K562 (cell line): ENCODE measurements around the gene TOMM40L. TPM values are rescaled to one million over a fixed set of nuclear protein-coding genes. Genes with fewer than 3 reads are reported as not detected.

ENCODE experiments used
- CREB3L1 ChIP-seq: fragments of 450-650 bp; IDR thresholded peaks from 2 replicates; pipeline ENCODE4 v1.6.1; 2014; ENCODE audit warnings: low read depth, mild to moderate bottlenecking, moderate library complexity, borderline replicate concordance
- DIDO1 ChIP-seq: fragments of 450-650 bp; IDR thresholded peaks from 2 replicates; pipeline ENCODE4 v1.6.1; 2016; ENCODE audit warnings: low read depth, missing biosample characterization, missing genetic modification characterization
- DPF2 ChIP-seq: fragments of 450-650 bp; IDR thresholded peaks from 2 replicates; pipeline ENCODE4 v1.6.1; 2016
- ETV1 ChIP-seq: fragments of 450-650 bp; conservative IDR thresholded peaks from 2 replicates; pipeline ENCODE4 v1.6.1; 2016; ENCODE audit warnings: missing genetic modification characterization, control low read depth, low read depth, missing compliant biosample characterization
- FOXK2 ChIP-seq, 2 experiments: fragments of 450-650 bp; IDR thresholded peaks in 1 of 2; conservative IDR thresholded peaks in 1 of 2; 2 replicates each; pipeline ENCODE4 v1.6.1; 2016; ENCODE audit warnings: low read depth in 2 of 2, mild to moderate bottlenecking in 1 of 2
- KDM5B ChIP-seq: fragments of 200-600 bp; sonication (generic); IDR thresholded peaks from 2 replicates; pipeline ENCODE4 v1.6.1; 2012; ENCODE audit warnings: low read depth, mild to moderate bottlenecking, moderate library complexity, low read length, control low read depth, inconsistent platforms; ENCODE audit not compliant: insufficient replicate concordance
- L3MBTL2 ChIP-seq: fragments of 450-650 bp; IDR thresholded peaks from 2 replicates; pipeline ENCODE4 v1.6.1; 2016; ENCODE audit warnings: mild to moderate bottlenecking, moderate library complexity
- LCOR ChIP-seq: sonication (generic); formaldehyde crosslinking; IDR thresholded peaks from 2 replicates; pipeline ENCODE4 v1.8.0; 2022; ENCODE audit warnings: mild to moderate bottlenecking, missing genetic modification reagents
- MTA1 ChIP-seq: fragments of 450-650 bp; IDR thresholded peaks from 2 replicates; pipeline ENCODE4 v1.6.1; 2017; ENCODE audit warnings: borderline replicate concordance
- NBN ChIP-seq: fragments of 450-650 bp; IDR thresholded peaks from 2 replicates; pipeline ENCODE4 v1.6.1; 2016; ENCODE audit warnings: low read depth, mild to moderate bottlenecking
- NCOA2 ChIP-seq, 2 experiments: fragments of 450-650 bp; IDR thresholded peaks; 2 replicates each; pipeline ENCODE4 v1.6.1; 2018; ENCODE audit warnings: mild to moderate bottlenecking in 2 of 2, moderate library complexity in 1 of 2; ENCODE audit not compliant: partially characterized antibody in 2 of 2
- PHF21A ChIP-seq: fragments of 450-650 bp; IDR thresholded peaks from 2 replicates; pipeline ENCODE4 v1.6.1; 2017; ENCODE audit warnings: low read depth, borderline replicate concordance
- PTRF ChIP-seq: fragments of 450-650 bp; IDR thresholded peaks from 2 replicates; pipeline ENCODE4 v1.6.1; 2016; ENCODE audit warnings: mild to moderate bottlenecking, missing genetic modification characterization, missing compliant biosample characterization
- RB1 ChIP-seq: fragments of 450-650 bp; IDR thresholded peaks from 2 replicates; pipeline ENCODE4 v1.6.1; 2017; ENCODE audit warnings: low read depth, mild to moderate bottlenecking
- RBM25 ChIP-seq: fragments of 200-400 bp; formaldehyde crosslinking; IDR thresholded peaks from 2 replicates; pipeline ENCODE4 v1.6.1; 2018; ENCODE audit warnings: low read length, low read depth, moderate library complexity; ENCODE audit not compliant: severe bottlenecking
- SMARCA4 ChIP-seq: fragments of 450-650 bp; IDR thresholded peaks from 2 replicates; pipeline ENCODE4 v1.6.1; 2016
- SNIP1 ChIP-seq: fragments of 450-650 bp; IDR thresholded peaks from 2 replicates; pipeline ENCODE4 v1.7.1; 2017; ENCODE audit warnings: low read depth, mild to moderate bottlenecking
- SRSF7 ChIP-seq: fragments of 200-400 bp; formaldehyde crosslinking; optimal IDR thresholded peaks from 2 replicates; pipeline ENCODE3; 2017; ENCODE audit warnings: mild to moderate bottlenecking, low read depth, low read length
- STAT6 ChIP-seq: sonication (generic); formaldehyde crosslinking; IDR thresholded peaks from 2 replicates; pipeline ENCODE4 v1.8.1; 2023; ENCODE audit warnings: mild to moderate bottlenecking, missing genetic modification reagents
- THRAP3 ChIP-seq: fragments of 450-650 bp; IDR thresholded peaks from 2 replicates; pipeline ENCODE4 v1.6.1; 2016; ENCODE audit warnings: mild to moderate bottlenecking, inconsistent platforms, borderline replicate concordance
- U2AF2 ChIP-seq: fragments of 200-400 bp; formaldehyde crosslinking; optimal IDR thresholded peaks from 2 replicates; pipeline ENCODE3; 2017; ENCODE audit warnings: low read depth, mild to moderate bottlenecking, low read length
- ZFP91 ChIP-seq: sonication (generic); formaldehyde crosslinking; IDR thresholded peaks from 2 replicates; pipeline ENCODE4 v1.8.0; 2022; ENCODE audit warnings: mild to moderate bottlenecking, missing genetic modification reagents
- ZNF12 ChIP-seq: sonication (generic); formaldehyde crosslinking; IDR thresholded peaks from 2 replicates; pipeline ENCODE4 v1.4.0; 2020; ENCODE audit warnings: mild to moderate bottlenecking, missing genetic modification reagents
- ZNF24 ChIP-seq: fragments of 450-650 bp; IDR thresholded peaks from 2 replicates; pipeline ENCODE4 v1.6.1; 2016
- ZNF263 ChIP-seq: sonication (generic); formaldehyde crosslinking; IDR thresholded peaks from 2 replicates; pipeline ENCODE4 v1.8.0; 2022; ENCODE audit warnings: mild to moderate bottlenecking, missing genetic modification reagents, borderline replicate concordance
- polyA plus RNA-seq, 8 experiments: library from polyadenylated mRNA; depleted of rRNA in 4 of 8; stranded (reverse) in 5 of 8; unstranded in 3 of 8; fragments of >200 nt; fragmentation: Nextera tagmentation in 2 of 8; fragmentation: Illumina TruSeq in 1 of 8; extraction: Ambion mirVana in 2 of 8; extraction: Trizol in 1 of 8; gene quantifications; 2 replicates each; pipeline versions ENCODE4 v1.2.1 to v1.2.3, GENCODE V29; 2011 to 2014; ENCODE audit warnings: inconsistent platforms in 1 of 8, missing spikeins in 1 of 8
- total RNA-seq, 7 experiments: library from RNA; depleted of rRNA in 6 of 7; stranded (reverse); fragments of >200 nt in 6 of 7; fragmentation: Illumina TruSeq in 2 of 7; extraction: Trizol in 2 of 7; gene quantifications; 2 replicates each; pipeline versions ENCODE4 v1.2.1 to v1.2.3, GENCODE V29; 2011 to 2021; ENCODE audit warnings: low replicate concordance in 1 of 7

TOMM40L gene
- total and polyA plus RNA-seq, 9 of the 15 experiments (the other 6 are each of a cell fraction or from before 2014, with no cell fraction given), result 9.6 to 33.6 (median 25.2) TPM

GRCh38 chr1:161227196-161227871 is 1.5 kb downstream of the TOMM40L start (continued):
- no peak for TF ChIP-seq ZNF12 (CRISPR knock-in tag)
- TF ChIP-seq KDM5B, result no peak
- TF ChIP-seq ETV1 (tag), result no peak
- TF ChIP-seq RBM25, result no peak
- no peak for TF ChIP-seq PTRF (tag)
- no peak for TF ChIP-seq DIDO1
- TF ChIP-seq L3MBTL2, result peak; percentile 41; the same call in 1 of the 2 replicates
- TF ChIP-seq NBN, result peak; percentile 48; the same call in 1 of the 2 replicates
- TF ChIP-seq CREB3L1, result peak; percentile 44; the same call in 1 of the 2 replicates
- TF ChIP-seq THRAP3, result no peak
- no peak for TF ChIP-seq PHF21A
- TF ChIP-seq LCOR (CRISPR knock-in tag), result peak; percentile 79
- TF ChIP-seq STAT6 (CRISPR knock-in tag), result 0 out of 2 replicates have a peak, but pooled peaks have one; percentile 64
- 0 out of 2 replicates have a peak, but pooled peaks have one; percentile 26 for TF ChIP-seq DPF2
- TF ChIP-seq SRSF7, result no peak
- no peak for TF ChIP-seq FOXK2 (conservative IDR thresholded peaks at IDR 0.05 in 1 of 2, IDR thresholded peaks at IDR 0.05 in 1 of 2; ENCODE audit: low read depth in 2 of 2)
- no peak for TF ChIP-seq U2AF2
- no peak for TF ChIP-seq MTA1
- TF ChIP-seq RB1, result no peak
- no peak for TF ChIP-seq SNIP1
- TF ChIP-seq SMARCA4, result peak; percentile 63
- TF ChIP-seq ZNF24, result no peak
- no peak for TF ChIP-seq NCOA2 (IDR thresholded peaks at IDR 0.05; ENCODE audit: partially characterized antibody in 2 of 2)
- TF ChIP-seq ZFP91 (CRISPR knock-in tag), result no peak
- TF ChIP-seq ZNF263 (CRISPR knock-in tag), result peak; percentile 64; the same call in 1 of the 2 replicates
